ENCODE data around the gene CHST14.

CHST14 gene

GRCh38 chr15:40493089-40493840 is 22.5 kb downstream of the CHST14 start:
- no peak for DNase-seq (ENCODE audit: low read depth)

GRCh38 chr15:40495516-40495915 is 24.7 kb downstream of the CHST14 start:
- DNase-seq (ENCODE audit: low read depth): no peak

GRCh38 chr15:40498418-40498817 is 27.6 kb downstream of the CHST14 start:
- DNase-seq (ENCODE audit: low read depth): no peak

GRCh38 chr15:40498891-40499290 is 28.1 kb downstream of the CHST14 start:
- DNase-seq (ENCODE audit: low read depth): no peak

GRCh38 chr15:40499931-40500330 is 29.1 kb downstream of the CHST14 start:
- DNase-seq (ENCODE audit: low read depth): no peak

GRCh38 chr15:40500568-40501330 is 30.0 kb downstream of the CHST14 start:
- DNase-seq (ENCODE audit: low read depth): no peak

- no peak for DNase-seq (ENCODE audit: low read depth)
Measured at GRCh38 chr15:40501487-40501886, 30.7 kb downstream of the CHST14 start.

- no peak for DNase-seq (ENCODE audit: low read depth)
Measured at GRCh38 chr15:40506964-40507571, 36.3 kb downstream of the CHST14 start.

- no peak for DNase-seq (ENCODE audit: low read depth)
Measured at GRCh38 chr15:40508216-40508615, 37.4 kb downstream of the CHST14 start.

- DNase-seq (ENCODE audit: low read depth): no peak
Measured at GRCh38 chr15:40510201-40510600, 39.4 kb downstream of the CHST14 start.

GRCh38 chr15:40511093-40511471 is 40.3 kb downstream of the CHST14 start:
- no peak for DNase-seq (ENCODE audit: low read depth)

- DNase-seq (ENCODE audit: low read depth): no peak
Measured at GRCh38 chr15:40511472-40512133, 40.8 kb downstream of the CHST14 start.

GRCh38 chr15:40512440-40512839 is 41.7 kb downstream of the CHST14 start:
- no peak for DNase-seq (ENCODE audit: low read depth)

GRCh38 chr15:40513609-40514008 is 42.8 kb downstream of the CHST14 start:
- no peak for DNase-seq (ENCODE audit: low read depth)

- DNase-seq (ENCODE audit: low read depth): no peak
Measured at GRCh38 chr15:40516322-40516721, 45.5 kb downstream of the CHST14 start.
